GM12878 (cell line): ENCODE data around the gene OR5AU1. TPM values are rescaled to one million over a fixed set of nuclear protein-coding genes. Genes with fewer than 3 reads are reported as not detected.

ENCODE experiments used
- ATAC-seq: fragments of 200-7000 bp; cut with Tn5 transposase; 3 replicates; pipeline ENCODE4 v1.9.1; 2020; ENCODE audit warnings: mild to moderate bottlenecking, moderate library complexity
- BruUV-seq: library from RNA; stranded (reverse); fragments of 400-500 nt; replicated peaks from 2 replicates; lab custom pipeline; 2021; lab: Mats Ljungman, UMichigan
- CTCF ChIA-PET: fragments of 300-600 bp; sonication (Branson Sonifier 250); formaldehyde crosslinking; extraction: SDS; loops from one replicate; lab custom pipeline; 2021; ENCODE audit warnings: inconsistent platforms; lab: Yijun Ruan, JAX
- POLR2A ChIA-PET: fragments of 350-600 bp; formaldehyde crosslinking; extraction: SDS; loops from one replicate; lab custom pipeline; 2021; ENCODE audit warnings: inconsistent platforms; lab: Charles Lee
- RAD21 ChIA-PET: fragments of 300-600 bp; sonication (Branson Sonifier 250); formaldehyde crosslinking; loops from one replicate; lab custom pipeline; 2023; ENCODE audit warnings: antibody characterized with exemption; ENCODE audit not compliant: unreplicated experiment; lab: Charles Lee
- SMC1A ChIA-PET: fragments of 300-600 bp; sonication (Branson Sonifier 250); formaldehyde crosslinking; loops from one replicate; lab custom pipeline; 2023; ENCODE audit not compliant: unreplicated experiment, uncharacterized antibody; lab: Charles Lee
- DNase-seq: peaks from one replicate; pipeline ENCODE4 v3.0.0-alpha.2; 2011; ENCODE audit warnings: low read depth, low spot score
- FAIRE-seq: peaks from 3 replicates; lab custom pipeline; 2011; peaks lifted over from hg19 to GRCh38; lab: Jason Lieb, UNC
- H2AFZ ChIP-seq: 2 replicates; pipeline ENCODE4 v1.6.0; 2011; ENCODE audit warnings: low read depth, low read length, control low read depth; ENCODE audit not compliant: control insufficient read depth
- H3K27ac ChIP-seq: 2 replicates; pipeline ENCODE4 v1.5.1; 2011; ENCODE audit warnings: control low read depth; ENCODE audit not compliant: control insufficient read depth, insufficient read depth
- H3K27me3 ChIP-seq, 2 experiments: replicated peaks in 1 of 2; 2 replicates each; pipeline versions ENCODE4 v1.6.0 to v1.6.1; 2011; ENCODE audit warnings: low read length in 1 of 2; ENCODE audit not compliant: control insufficient read depth in 2 of 2, insufficient read depth in 2 of 2
- H3K36me3 ChIP-seq, 2 experiments: 2 replicates each; pipeline ENCODE4 v1.5.1; 2011; ENCODE audit warnings: low read length in 1 of 2; ENCODE audit not compliant: control insufficient read depth in 2 of 2, insufficient read depth in 2 of 2
- H3K4me1 ChIP-seq: 2 replicates; pipeline ENCODE4 v1.6.1; 2011; ENCODE audit warnings: mild to moderate bottlenecking, low read length, moderate library complexity, mixed read lengths; ENCODE audit not compliant: control insufficient read depth, insufficient read depth
- H3K4me2 ChIP-seq: 2 replicates; pipeline ENCODE4 v1.6.0; 2011; ENCODE audit warnings: control low read depth; ENCODE audit not compliant: control insufficient read depth, insufficient read depth
- H3K4me3 ChIP-seq: fragments of 200-600 bp; sonication (generic); 2 replicates; pipeline ENCODE4 v1.5.1; 2016
- H3K79me2 ChIP-seq: 2 replicates; pipeline ENCODE4 v1.6.0; 2011; ENCODE audit warnings: low read length; ENCODE audit not compliant: control insufficient read depth, insufficient read depth
- H3K9ac ChIP-seq: 2 replicates; pipeline ENCODE4 v1.8.0; 2011; ENCODE audit warnings: low read length, control low read depth, mixed read lengths; ENCODE audit not compliant: control insufficient read depth, insufficient read depth
- H3K9me3 ChIP-seq: replicated peaks from 3 replicates; pipeline ENCODE4 v1.5.1; 2011; ENCODE audit warnings: mild to moderate bottlenecking, low read length; ENCODE audit not compliant: control insufficient read depth, insufficient read depth
- H4K20me1 ChIP-seq: 2 replicates; pipeline ENCODE4 v1.6.0; 2011; ENCODE audit not compliant: control insufficient read depth, insufficient read depth
- ASH2L ChIP-seq: fragments of 300-600, 200-600 bp; sonication (generic); IDR thresholded peaks from 2 replicates; pipeline ENCODE4 v1.6.1; 2017; ENCODE audit warnings: low read depth, mild to moderate bottlenecking, borderline replicate concordance
- CBX5 ChIP-seq: sonication (generic); IDR thresholded peaks from 2 replicates; pipeline ENCODE4 v1.6.1; 2016; ENCODE audit warnings: low read depth, moderate library complexity, mild to moderate bottlenecking, inconsistent platforms
- CREB1 ChIP-seq: IDR thresholded peaks from 2 replicates; pipeline ENCODE4 v1.6.1; 2012; ENCODE audit warnings: low read depth, mild to moderate bottlenecking, inconsistent platforms
- CREM ChIP-seq: IDR thresholded peaks from 2 replicates; pipeline ENCODE4 v1.6.1; 2014; ENCODE audit warnings: antibody characterized with exemption, low read depth
- FOS ChIP-seq: IDR thresholded peaks from 3 replicates; pipeline ENCODE4 v1.6.1; 2011; ENCODE audit warnings: borderline replicate concordance; ENCODE audit not compliant: insufficient read length; ENCODE audit errors: extremely low read depth
- IRF5 ChIP-seq: fragments of 450-650 bp; IDR thresholded peaks from 2 replicates; pipeline ENCODE4 v1.6.1; 2017; ENCODE audit warnings: borderline replicate concordance
- MEF2A ChIP-seq: IDR thresholded peaks from 2 replicates; pipeline ENCODE4 v1.6.1; 2011; ENCODE audit warnings: low read depth, mild to moderate bottlenecking, low read length, moderate library complexity; ENCODE audit not compliant: insufficient read depth
- MEF2B ChIP-seq: fragments of 450-650 bp; IDR thresholded peaks from 2 replicates; pipeline ENCODE4 v1.6.1; 2018; ENCODE audit warnings: mild to moderate bottlenecking, moderate library complexity; ENCODE audit not compliant: partially characterized antibody, poor library complexity, severe bottlenecking
- MYB ChIP-seq: fragments of 150-350 bp; IDR thresholded peaks from 2 replicates; pipeline ENCODE4 v1.6.1; 2014; ENCODE audit warnings: mild to moderate bottlenecking, low read depth, low read length, borderline replicate concordance
- NFIC ChIP-seq: IDR thresholded peaks from 2 replicates; pipeline ENCODE4 v1.6.1; 2012; ENCODE audit warnings: low read depth, mild to moderate bottlenecking, inconsistent platforms, low read length, moderate library complexity
- PRDM15 ChIP-seq: fragments of 450-650 bp; formaldehyde crosslinking; IDR thresholded peaks from 2 replicates; pipeline ENCODE4 v1.4.0; 2020; ENCODE audit warnings: mild to moderate bottlenecking, moderate library complexity
- RUNX3 ChIP-seq: IDR thresholded peaks from 2 replicates; pipeline ENCODE4 v1.6.1; 2012; ENCODE audit warnings: low read length, inconsistent platforms
- ZBED1 ChIP-seq: IDR thresholded peaks from 2 replicates; pipeline ENCODE4 v1.6.1; 2016; ENCODE audit warnings: borderline replicate concordance
- ZBTB33 ChIP-seq: fragments of 450-650 bp; IDR thresholded peaks from 2 replicates; pipeline ENCODE4 v1.6.1; 2017; ENCODE audit warnings: mild to moderate bottlenecking
- WGBS: methylation state at CpG from one replicate; pipeline ENCODE4 v1.1.6; 2016; ENCODE audit warnings: low lambda C conversion rate; ENCODE audit not compliant: insufficient replicate concordance, insufficient coverage; ENCODE audit errors: missing lambda C conversion rate; 5-methylcytosine and 5-hydroxymethylcytosine counted together
- in situ Hi-C: fragments of 300-500 bp; cut with MboI; formaldehyde crosslinking; loops from 9 replicates; pipeline ENCODE4 v1.14.3; 2018; ENCODE audit warnings: mixed read lengths
- intact Hi-C: fragments of 100-400 bp; cut with micrococcal nuclease; formaldehyde crosslinking; loops from one replicate; pipeline ENCODE4 v1.14.2; 2022; ENCODE audit not compliant: unreplicated experiment
- polyA plus RNA-seq, 11 experiments: library from polyadenylated mRNA; depleted of rRNA in 4 of 11; unstranded in 6 of 11; stranded (reverse) in 5 of 11; fragments of >200 nt; fragmentation: Nextera tagmentation in 4 of 11; fragmentation: Illumina TruSeq in 1 of 11; extraction: Ambion mirVana in 4 of 11; extraction: Trizol in 1 of 11; gene quantifications; 1 replicate in 1 of 11; 2 replicates in 10 of 11; pipeline versions ENCODE4 v1.2.1 to v1.2.3, GENCODE V29; 2011 to 2016; ENCODE audit warnings: inconsistent platforms in 2 of 11, missing spikeins in 2 of 11, low read depth in 1 of 11
- total RNA-seq, 4 experiments: library from RNA; depleted of rRNA in 3 of 4; stranded (reverse); fragments of >200 nt in 3 of 4; fragmentation: Illumina TruSeq in 1 of 4; extraction: Trizol in 1 of 4; gene quantifications; 2 replicates each; pipeline versions ENCODE4 v1.2.1 to v1.2.3, GENCODE V29; 2013 to 2021

OR5AU1 gene
- total and polyA plus RNA-seq, 10 of the 15 experiments (the other 5 are each of a cell fraction or from before 2014, with no cell fraction given), result not detected

GRCh38 chr14:21108791-21109190 is 47.1 kb downstream of the OR5AU1 start:
- WGBS, result 75% methylated on average over 4 of the region's 4 CpGs
- TF ChIP-seq NFIC (0 out of 2 replicates have a peak, but pooled peaks have one; percentile 31), ZBTB33 (no peak), CBX5 (no peak), ZBED1 (no peak), MEF2B (peak; percentile 20), FOS (no peak), ASH2L (0 out of 2 replicates have a peak, but pooled peaks have one; percentile 12), CREM (peak; percentile 40), CREB1 (peak; percentile 50; the same call in 1 of the 2 replicates), MEF2A (peak; percentile 73), IRF5 (no peak), PRDM15 (CRISPR knock-in tag) (no peak), RUNX3 (peak; percentile 56), MYB (no peak)
- POLR2A ChIA-PET, result interaction anchor here (0.6 to 1.6 kb wide), 2 partner anchors 37 to 197 kb away, joined by 4 to 6 read pairs; no protein-coding TSS in a partner anchor
- RAD21 ChIA-PET, result interaction anchor here (0.6 to 3.3 kb wide), 5 partner anchors 17 to 94 kb away, joined by 3 to 13 read pairs (median 5); partner anchors contain the start of gene ARHGEF40
- Histone ChIP-seq H3K9ac (no peak overlapping the region), H3K4me1 (peaks cover 30% of the 10 kb centered on the region), H3K27me3 (no peaks in the 10 kb centered on the region), H2AFZ (no peak overlapping the region), H3K27ac (peak overlapping the region; percentile 52), H3K4me2 (peak overlapping the region; percentile 53), H3K79me2 (no peaks in the 10 kb centered on the region), H4K20me1 (no peaks in the 10 kb centered on the region), H3K4me3 (no peak overlapping the region), H3K9me3 (no peaks in the 10 kb centered on the region; the same call in 2 of the 3 replicates), H3K36me3 (no peaks in the 10 kb centered on the region)
- no TSS peak for BruUV-seq
- in situ Hi-C loops (no loop called here), intact Hi-C loops (no loop called here)
- DNase-seq, result no peak
- peak; percentile 23 for ATAC-seq
- no peak for FAIRE-seq
- CTCF ChIA-PET, result interaction anchor here (0.6 to 10.6 kb wide), 7 partner anchors 14 to 418 kb away, joined by 3 to 253 read pairs (median 11); partner anchors contain the start of genes ARHGEF40 and SALL2
- SMC1A ChIA-PET, result interaction anchor here (0.7 to 8.3 kb wide), 8 partner anchors 9 to 198 kb away, joined by 3 to 99 read pairs (median 5); no protein-coding TSS in a partner anchor
